ENCODE data around the gene PIK3CB. TPM values are rescaled to one million over a fixed set of nuclear protein-coding genes. Genes with fewer than 3 reads are reported as not detected.
"Not testable (repeated sequence)": the region's sequence is repeated elsewhere in the genome, so short reads cannot be mapped to it uniquely, and the experiment has no call there.

The PIK3CB gene
- polyA plus RNA-seq, 1 of the 3 experiments (the other 2 are of a cell fraction) = 6.8 TPM

- no peaks in the 10 kb centered on the region; the same call in 1 of the 2 replicates for H3K79me2 ChIP-seq (ENCODE audit: insufficient read depth)
- 97% methylated on average over 6 of the region's 6 CpGs for WGBS (ENCODE audit: low lambda C conversion rate)
- H2AFZ ChIP-seq (ENCODE audit: low read depth) = peak overlapping the region; percentile 92; the same call in 1 of the 2 replicates
- no peaks in the 10 kb centered on the region for H3F3A ChIP-seq (replicated peaks; ENCODE audit: insufficient read depth)
- TF ChIP-seq, protein P1, sequence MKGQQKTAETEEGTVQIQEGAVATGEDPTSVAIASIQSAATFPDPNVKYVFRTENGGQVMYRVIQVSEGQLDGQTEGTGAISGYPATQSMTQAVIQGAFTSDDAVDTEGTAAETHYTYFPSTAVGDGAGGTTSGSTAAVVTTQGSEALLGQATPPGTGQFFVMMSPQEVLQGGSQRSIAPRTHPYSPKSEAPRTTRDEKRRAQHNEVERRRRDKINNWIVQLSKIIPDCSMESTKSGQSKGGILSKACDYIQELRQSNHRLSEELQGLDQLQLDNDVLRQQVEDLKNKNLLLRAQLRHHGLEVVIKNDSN (IDR thresholded peaks at IDR 0.05; ENCODE audit: borderline replicate concordance, low read depth) = no peak
- no peak for TF ChIP-seq SIN3A (IDR thresholded peaks at IDR 0.05; ENCODE audit: borderline replicate concordance, low read depth, low read length)
- no peak for TF ChIP-seq YY1 (IDR thresholded peaks at IDR 0.05; ENCODE audit: low read depth)
- TF ChIP-seq EZH2phosphoT487 (IDR thresholded peaks at IDR 0.05; ENCODE audit: borderline replicate concordance, low read depth) = no peak
- TF ChIP-seq TAF1 (IDR thresholded peaks at IDR 0.05; ENCODE audit: borderline replicate concordance, low read depth, low read length) = no peak
- no peak for TF ChIP-seq NFIC (IDR thresholded peaks at IDR 0.05; ENCODE audit: borderline replicate concordance)
- no peaks in the 10 kb centered on the region for H4K20me1 ChIP-seq (ENCODE audit: insufficient read depth)
- H3K27me3 ChIP-seq (ENCODE audit: insufficient read depth) = no peaks in the 10 kb centered on the region
- POLR2A ChIA-PET = interaction anchor here (1.6 kb wide), 1 partner anchor 16 kb away, joined by 15 read pairs; the partner anchor contains the start of gene CEP70
- no peak overlapping the region for H3K4me2 ChIP-seq
- no peak overlapping the region for H3K27ac ChIP-seq (ENCODE audit: low read depth in 2 of 2, low read length in 1 of 2)
- H3K9me3 ChIP-seq = no peaks in the 10 kb centered on the region
- H3K4me1 ChIP-seq (ENCODE audit: control insufficient read depth in 1 of 2, insufficient read depth in 2 of 2, low read depth in 1 of 2, low read length in 1 of 2) = peaks cover 0 to 5% of the 10 kb centered on the region in 2 experiments; a peak in 1 of 4 replicates
- no peak overlapping the region for H3K9ac ChIP-seq
- H3K9me2 ChIP-seq = no peaks in the 10 kb centered on the region
- H3K4me3 ChIP-seq (ENCODE audit: low read depth in 2 of 2, low read length in 1 of 2) = no peak overlapping the region
- CTCF ChIA-PET = interaction anchor here (1.2 to 2.9 kb wide), 3 partner anchors 16 to 306 kb away, joined by 3 to 14 read pairs (median 9); partner anchors contain the start of gene CEP70
- DNase-seq = peak; percentile 12
- H3K36me3 ChIP-seq (replicated peaks in 1 of 2; ENCODE audit: control insufficient read depth in 1 of 2, insufficient read depth in 2 of 2, low read length in 1 of 2) = no peaks in the 10 kb centered on the region
Measured at GRCh38 chr3:138609898-138610266, 224.8 kb downstream of the PIK3CB start.

- Histone ChIP-seq H4K20me1 (ENCODE audit: insufficient read depth) (no peaks in the 10 kb centered on the region), H2AFZ (ENCODE audit: low read depth) (peak within 1 kb of the TSS; percentile 92), H3K9ac (peak within 1 kb of the TSS; percentile 89), H3K4me3 (ENCODE audit: low read depth in 2 of 2, low read length in 1 of 2) (peak within 1 kb of the TSS; percentile 57 to 71), H3K9me3 (no peaks in the 10 kb centered on the region), H3K27me3 (ENCODE audit: insufficient read depth) (no peaks in the 10 kb centered on the region), H3K4me1 (ENCODE audit: control insufficient read depth in 1 of 2, insufficient read depth in 2 of 2, low read depth in 1 of 2, low read length in 1 of 2) (peaks cover 0 to 5% of the 10 kb centered on the region in 2 experiments; a peak in 1 of 4 replicates), H3K4me2 (peak within 1 kb of the TSS; percentile 75), H3F3A (replicated peaks; ENCODE audit: insufficient read depth) (no peaks in the 10 kb centered on the region), H3K36me3 (replicated peaks in 1 of 2; ENCODE audit: control insufficient read depth in 1 of 2, insufficient read depth in 2 of 2, low read length in 1 of 2) (no peaks in the 10 kb centered on the region), H3K79me2 (ENCODE audit: insufficient read depth) (no peaks in the 10 kb centered on the region; the same call in 1 of the 2 replicates), H3K27ac (ENCODE audit: low read depth in 2 of 2, low read length in 1 of 2) (peak within 1 kb of the TSS; percentile 50 to 87), H3K9me2 (no peaks in the 10 kb centered on the region)
- TF ChIP-seq TCF12 (IDR thresholded peaks at IDR 0.05) (no peak), YY1 (IDR thresholded peaks at IDR 0.05; ENCODE audit: low read depth) (peak; percentile 74), ELF1 (IDR thresholded peaks at IDR 0.05) (no peak), RFX5 (IDR thresholded peaks at IDR 0.05; ENCODE audit: low read length) (no peak), JUND (IDR thresholded peaks at IDR 0.05) (no peak), SIN3A (IDR thresholded peaks at IDR 0.05; ENCODE audit: borderline replicate concordance, low read depth, low read length) (peak; percentile 1; the same call in 1 of the 2 replicates), USF2 (IDR thresholded peaks at IDR 0.05; ENCODE audit: borderline replicate concordance, low read depth, low read length) (no peak), POLR2AphosphoS5 (IDR thresholded peaks at IDR 0.05; ENCODE audit: low read depth, low read length) (no peak; the same call in 1 of the 2 replicates), MXI1 (IDR thresholded peaks at IDR 0.05; ENCODE audit: low read depth, low read length) (no peak; the same call in 1 of the 2 replicates), MAX (IDR thresholded peaks at IDR 0.05; ENCODE audit: low read depth) (peak; percentile 79), FOXJ3 (CRISPR knock-in tag; IDR thresholded peaks at IDR 0.05) (no peak), TAF1 (IDR thresholded peaks at IDR 0.05; ENCODE audit: borderline replicate concordance, low read depth, low read length) (no peak; the same call in none of the 2 replicates)
- ChIA-PET CTCF (interaction anchor here (0.6 to 2.9 kb wide), 5 partner anchors 9 to 315 kb away, joined by 3 to 14 read pairs (median 3); partner anchors contain the start of gene CEP70), POLR2A (interaction anchor here (0.6 to 1.6 kb wide), 4 partner anchors 9 to 317 kb away, joined by 3 to 15 read pairs (median 4); partner anchors contain the start of gene CEP70)
- 53% methylated on average over 5 of the region's 68 CpGs for WGBS (ENCODE audit: low lambda C conversion rate)
- DNase-seq = peak; percentile 86
Measured at GRCh38 chr3:138608322-138609135, 226.2 kb downstream of the PIK3CB start, which contains the start of gene FAIM. TSS of gene FAIM (plus strand) at chr3:138608771. CDS start at chr3:138619727, 10,956 bp downstream.

GRCh38 chr3:138604106-138604595 lies 230.6 kb downstream of the PIK3CB start:
- not testable (repeated sequence) for H3K9me3 ChIP-seq; H3K9me2 ChIP-seq; H4K20me1 ChIP-seq (ENCODE audit: insufficient read depth); H3K27ac ChIP-seq (ENCODE audit: low read depth in 2 of 2, low read length in 1 of 2); H3F3A ChIP-seq (replicated peaks; ENCODE audit: insufficient read depth); H3K4me3 ChIP-seq (ENCODE audit: low read depth in 2 of 2, low read length in 1 of 2); H3K9ac ChIP-seq; H3K4me1 ChIP-seq (ENCODE audit: control insufficient read depth in 1 of 2, insufficient read depth in 2 of 2, low read depth in 1 of 2, low read length in 1 of 2); H2AFZ ChIP-seq (ENCODE audit: low read depth); H3K27me3 ChIP-seq (ENCODE audit: insufficient read depth); DNase-seq; H3K36me3 ChIP-seq (replicated peaks in 1 of 2; ENCODE audit: control insufficient read depth in 1 of 2, insufficient read depth in 2 of 2, low read length in 1 of 2); H3K4me2 ChIP-seq; H3K79me2 ChIP-seq (ENCODE audit: insufficient read depth)
- WGBS (ENCODE audit: low lambda C conversion rate) = 90% methylated on average over 5 of the region's 5 CpGs
- ChIA-PET POLR2A (interaction anchor here (0.7 kb wide), 1 partner anchor 504 kb away, joined by 5 read pairs; no protein-coding TSS in a partner anchor), CTCF (interaction anchor here (1.6 to 1.8 kb wide), 2 partner anchors 9 to 311 kb away, joined by 5 to 7 read pairs; no protein-coding TSS in a partner anchor)
